Measurements from ENCODE around the gene CLDN10.
"Not testable (repeated sequence)": the region's sequence is repeated elsewhere in the genome, so short reads cannot be mapped to it uniquely, and the experiment has no call there.

CLDN10 gene

GRCh38 chr13:95541911-95542474, 10.5 kb upstream of the CLDN10 start:
- no peak for DNase-seq

GRCh38 chr13:95544293-95544692, 8.2 kb upstream of the CLDN10 start:
- DNase-seq, result no peak

GRCh38 chr13:95546919-95547318, 5.6 kb upstream of the CLDN10 start:
- no peak for DNase-seq

- no peak for DNase-seq
These were observed 4.9 kb upstream of the CLDN10 start for GRCh38 chr13:95547531-95548167.

GRCh38 chr13:95552208-95552538, 347 bp upstream of the CLDN10 start:
- DNase-seq, result no peak

GRCh38 chr13:95553581-95554385, 1.3 kb downstream of the CLDN10 start:
- no peak for DNase-seq

GRCh38 chr13:95557013-95557412, 4.5 kb downstream of the CLDN10 start:
- DNase-seq, result no peak

- DNase-seq, result no peak
These were observed 6.6 kb downstream of the CLDN10 start for GRCh38 chr13:95559100-95559499.

- no peak for DNase-seq
These were observed 7.9 kb downstream of the CLDN10 start for GRCh38 chr13:95560387-95560786.

- no peak for DNase-seq
These were observed 11.6 kb downstream of the CLDN10 start for GRCh38 chr13:95564091-95564490.

GRCh38 chr13:95564733-95565291, 12.3 kb downstream of the CLDN10 start:
- no peak for DNase-seq

GRCh38 chr13:95565758-95566157, 13.2 kb downstream of the CLDN10 start:
- not testable (repeated sequence) for DNase-seq

GRCh38 chr13:95568131-95568530, 15.6 kb downstream of the CLDN10 start:
- DNase-seq, result no peak

- DNase-seq, result no peak
These were observed 17.5 kb downstream of the CLDN10 start for GRCh38 chr13:95570016-95570415.

- DNase-seq, result no peak
These were observed 19.4 kb downstream of the CLDN10 start for GRCh38 chr13:95571941-95572340.

- no peak for DNase-seq
These were observed 20.7 kb downstream of the CLDN10 start for GRCh38 chr13:95573221-95573620.

GRCh38 chr13:95579303-95579702, 26.8 kb downstream of the CLDN10 start:
- DNase-seq, result no peak

GRCh38 chr13:95585867-95586266, 33.3 kb downstream of the CLDN10 start:
- DNase-seq, result no peak

GRCh38 chr13:95588134-95588533, 35.6 kb downstream of the CLDN10 start:
- no peak for DNase-seq

- DNase-seq, result no peak
These were observed 36.2 kb downstream of the CLDN10 start for GRCh38 chr13:95588721-95589120.

- DNase-seq, result no peak
These were observed 40.9 kb downstream of the CLDN10 start for GRCh38 chr13:95593462-95593861.

GRCh38 chr13:95596701-95597100, 44.2 kb downstream of the CLDN10 start:
- DNase-seq, result no peak

GRCh38 chr13:95601216-95601615, 48.7 kb downstream of the CLDN10 start:
- DNase-seq, result no peak

- DNase-seq, result no peak
These were observed 49.4 kb downstream of the CLDN10 start for GRCh38 chr13:95601906-95602305.
